ENCODE data around the gene TCF4.

The TCF4 gene

GRCh38 chr18:55236150-55236931, 351.7 kb downstream of the TCF4 start:
- H3K4me1 ChIP-seq (ENCODE audit: control insufficient read depth in 1 of 2, insufficient read depth in 2 of 2, low read length in 2 of 2), result peaks cover 0 to 2% of the 10 kb centered on the region in 2 donors
- H3K9ac ChIP-seq (ENCODE audit: low read depth in 1 of 2, low read length in 2 of 2), result no peak overlapping the region
- H3K4me3 ChIP-seq (ENCODE audit: low read depth in 1 of 2, low read length in 2 of 2), result no peak overlapping the region
- no peaks in the 10 kb centered on the region for H3K27me3 ChIP-seq (ENCODE audit: control insufficient read depth in 1 of 2, insufficient read depth in 2 of 2, low read length in 2 of 2)
- H3K36me3 ChIP-seq (ENCODE audit: control insufficient read depth in 1 of 2, insufficient read depth in 2 of 2, low read length in 2 of 2), result peaks cover 0 to 3% of the 10 kb centered on the region in 2 donors
- no peak overlapping the region for H3K27ac ChIP-seq (ENCODE audit: low read depth, low read length)
- no peaks in the 10 kb centered on the region for H3K9me3 ChIP-seq (ENCODE audit: control insufficient read depth in 1 of 2, low read length in 2 of 2)

- H3K36me3 ChIP-seq (ENCODE audit: control insufficient read depth in 1 of 2, insufficient read depth in 2 of 2, low read length in 2 of 2), result peaks cover 0 to 3% of the 10 kb centered on the region in 2 donors
- no peaks in the 10 kb centered on the region for H3K27me3 ChIP-seq (ENCODE audit: control insufficient read depth in 1 of 2, insufficient read depth in 2 of 2, low read length in 2 of 2)
- no peak overlapping the region for H3K4me3 ChIP-seq (ENCODE audit: low read depth in 1 of 2, low read length in 2 of 2)
- H3K9ac ChIP-seq (ENCODE audit: low read depth in 1 of 2, low read length in 2 of 2), result no peak overlapping the region
- peaks cover 0 to 2% of the 10 kb centered on the region in 2 donors for H3K4me1 ChIP-seq (ENCODE audit: control insufficient read depth in 1 of 2, insufficient read depth in 2 of 2, low read length in 2 of 2)
- H3K9me3 ChIP-seq (ENCODE audit: control insufficient read depth in 1 of 2, low read length in 2 of 2), result no peaks in the 10 kb centered on the region
- no peak overlapping the region for H3K27ac ChIP-seq (ENCODE audit: low read depth, low read length)
These were observed 352.9 kb downstream of the TCF4 start for GRCh38 chr18:55235094-55235461.

DNA sequence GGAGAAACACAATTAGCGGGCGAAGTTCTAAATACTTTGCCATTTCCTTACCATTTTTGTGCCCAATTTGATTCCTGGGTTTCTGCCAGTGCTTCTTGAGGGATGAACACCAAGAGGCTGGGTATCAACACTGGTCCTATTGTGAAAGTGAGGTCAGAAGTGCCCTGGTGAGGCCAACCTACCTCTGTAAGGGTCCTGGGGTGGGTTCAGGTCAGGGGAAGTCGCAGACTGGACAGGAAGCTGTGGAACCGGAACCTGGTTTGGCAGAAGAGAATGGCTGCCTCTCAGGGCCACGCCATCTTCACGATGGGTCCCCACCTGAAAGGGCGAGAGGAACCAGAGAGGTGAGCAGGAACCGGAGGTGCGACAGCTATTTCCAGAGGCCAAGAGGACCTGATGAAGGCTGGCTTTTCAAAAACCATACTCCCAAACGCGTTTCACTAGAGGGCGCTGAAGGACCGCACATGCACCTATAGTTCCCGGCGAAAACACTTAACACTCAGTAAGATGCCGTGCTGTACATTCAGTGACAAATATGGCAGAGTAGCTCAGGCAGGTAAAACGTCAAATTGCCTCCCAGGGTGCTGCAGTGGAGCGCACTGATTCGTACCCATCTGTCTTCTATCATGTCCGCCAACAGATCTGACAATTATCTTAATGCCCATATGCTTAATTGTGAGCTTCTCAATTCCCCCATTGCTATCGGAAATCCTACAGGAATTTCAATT, 353.5 kb downstream of the TCF4 start:
- Histone ChIP-seq H3K36me3 (ENCODE audit: control insufficient read depth in 1 of 2, insufficient read depth in 2 of 2, low read length in 2 of 2) (peaks cover 0 to 3% of the 10 kb centered on the region in 2 donors), H3K9ac (ENCODE audit: low read depth in 1 of 2, low read length in 2 of 2) (no peak overlapping the region), H3K27ac (ENCODE audit: low read depth, low read length) (no peak overlapping the region)

GRCh38 chr18:55233857-55234256, 354.1 kb downstream of the TCF4 start:
- no peak overlapping the region for H3K9ac ChIP-seq (ENCODE audit: low read depth in 1 of 2, low read length in 2 of 2)
- H3K27ac ChIP-seq (ENCODE audit: low read depth, low read length), result no peak overlapping the region
- H3K4me1 ChIP-seq (ENCODE audit: control insufficient read depth in 1 of 2, insufficient read depth in 2 of 2, low read length in 2 of 2), result peaks cover 0 to 2% of the 10 kb centered on the region in 2 donors
- H3K27me3 ChIP-seq (ENCODE audit: control insufficient read depth in 1 of 2, insufficient read depth in 2 of 2, low read length in 2 of 2), result no peaks in the 10 kb centered on the region
- no peaks in the 10 kb centered on the region for H3K9me3 ChIP-seq (ENCODE audit: control insufficient read depth in 1 of 2, low read length in 2 of 2)
- peaks cover 0 to 4% of the 10 kb centered on the region in 2 donors for H3K36me3 ChIP-seq (ENCODE audit: control insufficient read depth in 1 of 2, insufficient read depth in 2 of 2, low read length in 2 of 2)
- H3K4me3 ChIP-seq (ENCODE audit: low read depth in 1 of 2, low read length in 2 of 2), result no peak overlapping the region

More for the DNA sequence above, 353.5 kb downstream of the TCF4 start:
- Histone ChIP-seq H3K4me1 (ENCODE audit: control insufficient read depth in 1 of 2, insufficient read depth in 2 of 2, low read length in 2 of 2) (peaks cover 0 to 2% of the 10 kb centered on the region in 2 donors), H3K9me3 (ENCODE audit: control insufficient read depth in 1 of 2, low read length in 2 of 2) (no peaks in the 10 kb centered on the region), H3K27me3 (ENCODE audit: control insufficient read depth in 1 of 2, insufficient read depth in 2 of 2, low read length in 2 of 2) (no peaks in the 10 kb centered on the region), H3K4me3 (ENCODE audit: low read depth in 1 of 2, low read length in 2 of 2) (no peak overlapping the region)

- Histone ChIP-seq H3K27me3 (ENCODE audit: control insufficient read depth in 1 of 2, insufficient read depth in 2 of 2, low read length in 2 of 2) (no peaks in the 10 kb centered on the region), H3K9ac (ENCODE audit: low read depth in 1 of 2, low read length in 2 of 2) (no peak overlapping the region), H3K4me3 (ENCODE audit: low read depth in 1 of 2, low read length in 2 of 2) (no peak overlapping the region), H3K36me3 (ENCODE audit: control insufficient read depth in 1 of 2, insufficient read depth in 2 of 2, low read length in 2 of 2) (peaks cover 0 to 9% of the 10 kb centered on the region in 2 donors), H3K4me1 (ENCODE audit: control insufficient read depth in 1 of 2, insufficient read depth in 2 of 2, low read length in 2 of 2) (peaks cover 0 to 2% of the 10 kb centered on the region in 2 donors), H3K27ac (ENCODE audit: low read depth, low read length) (no peak overlapping the region), H3K9me3 (ENCODE audit: control insufficient read depth in 1 of 2, low read length in 2 of 2) (no peaks in the 10 kb centered on the region)
These were observed 355.5 kb downstream of the TCF4 start for GRCh38 chr18:55232506-55232905.

DNA sequence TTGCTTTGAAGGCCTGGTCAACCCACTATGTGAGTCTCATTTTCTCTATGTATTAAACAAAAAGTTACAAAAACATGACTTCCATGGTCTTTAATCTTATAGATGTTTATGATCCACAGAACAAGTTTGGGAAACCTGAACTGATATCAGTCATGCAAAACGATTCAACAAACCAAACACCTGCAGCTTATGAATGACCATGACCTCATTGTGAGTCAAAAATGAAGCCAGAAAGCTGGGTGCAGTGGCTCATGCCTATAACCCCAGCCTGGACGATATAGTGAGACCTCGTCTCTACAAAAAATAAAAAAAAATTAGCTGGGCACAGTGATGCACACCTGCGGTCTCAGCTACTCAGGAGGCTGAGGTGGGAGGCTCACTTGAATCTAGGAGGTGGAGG, 358.3 kb downstream of the TCF4 start:
- H3K4me1 ChIP-seq (ENCODE audit: control insufficient read depth in 1 of 2, insufficient read depth in 2 of 2, low read length in 2 of 2), result peaks cover 0 to under 1% of the 10 kb centered on the region in 2 donors
- H3K36me3 ChIP-seq (ENCODE audit: control insufficient read depth in 1 of 2, insufficient read depth in 2 of 2, low read length in 2 of 2), result peaks cover 0 to 9% of the 10 kb centered on the region in 2 donors

GRCh38 chr18:55228707-55229106, 359.3 kb downstream of the TCF4 start:
- Histone ChIP-seq H3K9ac (ENCODE audit: low read depth in 1 of 2, low read length in 2 of 2) (no peak overlapping the region), H3K4me1 (ENCODE audit: control insufficient read depth in 1 of 2, insufficient read depth in 2 of 2, low read length in 2 of 2) (no peaks in the 10 kb centered on the region), H3K9me3 (ENCODE audit: control insufficient read depth in 1 of 2, low read length in 2 of 2) (no peaks in the 10 kb centered on the region), H3K4me3 (ENCODE audit: low read depth in 1 of 2, low read length in 2 of 2) (no peak overlapping the region), H3K27me3 (ENCODE audit: control insufficient read depth in 1 of 2, insufficient read depth in 2 of 2, low read length in 2 of 2) (no peaks in the 10 kb centered on the region), H3K27ac (ENCODE audit: low read depth, low read length) (no peak overlapping the region), H3K36me3 (ENCODE audit: control insufficient read depth in 1 of 2, insufficient read depth in 2 of 2, low read length in 2 of 2) (peaks cover 0 to 9% of the 10 kb centered on the region in 2 donors)

More for the DNA sequence above, 358.3 kb downstream of the TCF4 start:
- Histone ChIP-seq H3K4me3 (ENCODE audit: low read depth in 1 of 2, low read length in 2 of 2) (no peak overlapping the region), H3K9me3 (ENCODE audit: control insufficient read depth in 1 of 2, low read length in 2 of 2) (no peaks in the 10 kb centered on the region), H3K27ac (ENCODE audit: low read depth, low read length) (no peak overlapping the region), H3K9ac (ENCODE audit: low read depth in 1 of 2, low read length in 2 of 2) (no peak overlapping the region), H3K27me3 (ENCODE audit: control insufficient read depth in 1 of 2, insufficient read depth in 2 of 2, low read length in 2 of 2) (no peaks in the 10 kb centered on the region)

- Histone ChIP-seq H3K9me3 (ENCODE audit: control insufficient read depth in 1 of 2, low read length in 2 of 2) (no peaks in the 10 kb centered on the region), H3K4me1 (ENCODE audit: control insufficient read depth in 1 of 2, insufficient read depth in 2 of 2, low read length in 2 of 2) (no peaks in the 10 kb centered on the region), H3K27me3 (ENCODE audit: control insufficient read depth in 1 of 2, insufficient read depth in 2 of 2, low read length in 2 of 2) (no peaks in the 10 kb centered on the region), H3K36me3 (ENCODE audit: control insufficient read depth in 1 of 2, insufficient read depth in 2 of 2, low read length in 2 of 2) (peaks cover 0 to 9% of the 10 kb centered on the region in 2 donors), H3K9ac (ENCODE audit: low read depth in 1 of 2, low read length in 2 of 2) (no peak overlapping the region), H3K27ac (ENCODE audit: low read depth, low read length) (no peak overlapping the region), H3K4me3 (ENCODE audit: low read depth in 1 of 2, low read length in 2 of 2) (no peak overlapping the region)
These were observed 359.8 kb downstream of the TCF4 start for GRCh38 chr18:55228191-55228590.

GRCh38 chr18:55227771-55228170, 360.2 kb downstream of the TCF4 start:
- Histone ChIP-seq H3K27me3 (ENCODE audit: control insufficient read depth in 1 of 2, insufficient read depth in 2 of 2, low read length in 2 of 2) (no peaks in the 10 kb centered on the region), H3K4me3 (ENCODE audit: low read depth in 1 of 2, low read length in 2 of 2) (no peak overlapping the region), H3K27ac (ENCODE audit: low read depth, low read length) (no peak overlapping the region), H3K36me3 (ENCODE audit: control insufficient read depth in 1 of 2, insufficient read depth in 2 of 2, low read length in 2 of 2) (peaks cover 0 to 9% of the 10 kb centered on the region in 2 donors), H3K9ac (ENCODE audit: low read depth in 1 of 2, low read length in 2 of 2) (no peak overlapping the region), H3K4me1 (ENCODE audit: control insufficient read depth in 1 of 2, insufficient read depth in 2 of 2, low read length in 2 of 2) (no peaks in the 10 kb centered on the region), H3K9me3 (ENCODE audit: control insufficient read depth in 1 of 2, low read length in 2 of 2) (no peaks in the 10 kb centered on the region)

GRCh38 chr18:55226044-55226443, 361.9 kb downstream of the TCF4 start:
- Histone ChIP-seq H3K9ac (ENCODE audit: low read depth in 1 of 2, low read length in 2 of 2) (no peak overlapping the region), H3K27ac (ENCODE audit: low read depth, low read length) (no peak overlapping the region), H3K36me3 (ENCODE audit: control insufficient read depth in 1 of 2, insufficient read depth in 2 of 2, low read length in 2 of 2) (peaks cover 0 to 6% of the 10 kb centered on the region in 2 donors), H3K4me3 (ENCODE audit: low read depth in 1 of 2, low read length in 2 of 2) (no peak overlapping the region), H3K4me1 (ENCODE audit: control insufficient read depth in 1 of 2, insufficient read depth in 2 of 2, low read length in 2 of 2) (no peaks in the 10 kb centered on the region), H3K9me3 (ENCODE audit: control insufficient read depth in 1 of 2, low read length in 2 of 2) (no peaks in the 10 kb centered on the region), H3K27me3 (ENCODE audit: control insufficient read depth in 1 of 2, insufficient read depth in 2 of 2, low read length in 2 of 2) (no peaks in the 10 kb centered on the region)

Data from duodenal mucosa (tissue), 2 donors.